K562 (cell line): ENCODE data around the gene NOD1. TPM values are rescaled to one million over a fixed set of nuclear protein-coding genes. Genes with fewer than 3 reads are reported as not detected.

ENCODE experiments used
- CCAR2 ChIP-seq: fragments of 200-400 bp; formaldehyde crosslinking; IDR thresholded peaks from 2 replicates; pipeline ENCODE4 v1.6.1; 2017; ENCODE audit warnings: mild to moderate bottlenecking, low read depth, low read length
- CHD1 ChIP-seq: fragments of 200-600 bp; sonication (generic); IDR thresholded peaks from one replicate; pipeline ENCODE4 v1.6.1; 2012; ENCODE audit warnings: mild to moderate bottlenecking, moderate library complexity, low read length, inconsistent platforms
- DDX20 ChIP-seq: fragments of 450-650 bp; IDR thresholded peaks from 2 replicates; pipeline ENCODE4 v1.6.1; 2016; ENCODE audit warnings: missing genetic modification characterization, low read depth, mild to moderate bottlenecking, missing compliant biosample characterization, moderate library complexity
- EHMT2 ChIP-seq: fragments of 450-650 bp; IDR thresholded peaks from 2 replicates; pipeline ENCODE4 v1.6.1; 2018; ENCODE audit warnings: antibody characterized with exemption
- EP400 ChIP-seq: fragments of 450-650 bp; IDR thresholded peaks from 2 replicates; pipeline ENCODE4 v1.6.1; 2017; ENCODE audit warnings: antibody characterized with exemption, mild to moderate bottlenecking, moderate library complexity
- FOSL1 ChIP-seq: fragments of 200-800 bp; sonication (Bioruptor generic); conservative IDR thresholded peaks from 2 replicates; pipeline ENCODE4 v1.6.1; 2016; ENCODE audit warnings: missing genetic modification characterization, missing compliant biosample characterization
- HCFC1 ChIP-seq: IDR thresholded peaks from 2 replicates; pipeline ENCODE4 v1.6.1; 2012; ENCODE audit warnings: low read depth, low read length, improper control_type of control experiment
- MECOM ChIP-seq: fragments of 250-450 bp; sonication (Bioruptor Pico); IDR thresholded peaks from 2 replicates; pipeline ENCODE4 v1.8.0; 2022; ENCODE audit warnings: inconsistent platforms
- MEIS2 ChIP-seq: fragments of 450-650 bp; IDR thresholded peaks from 2 replicates; pipeline ENCODE4 v1.6.1; 2014; ENCODE audit warnings: mild to moderate bottlenecking; ENCODE audit not compliant: partially characterized antibody
- PCBP2 ChIP-seq: fragments of 200-400 bp; formaldehyde crosslinking; IDR thresholded peaks from 2 replicates; pipeline ENCODE4 v1.6.1; 2018; ENCODE audit warnings: low read length, low read depth, mild to moderate bottlenecking, moderate library complexity; ENCODE audit not compliant: poor library complexity, severe bottlenecking
- PHF21A ChIP-seq: fragments of 450-650 bp; IDR thresholded peaks from 2 replicates; pipeline ENCODE4 v1.6.1; 2017; ENCODE audit warnings: low read depth, borderline replicate concordance
- RHOXF2B ChIP-seq: fragments of 250-450 bp; sonication (Bioruptor Pico); conservative IDR thresholded peaks from 2 replicates; pipeline ENCODE4 v1.5.1; 2021
- ZKSCAN1 ChIP-seq: fragments of 150-350 bp; IDR thresholded peaks from 2 replicates; pipeline ENCODE4 v1.6.1; 2016; ENCODE audit warnings: low read depth, low read length
- ZNF431 ChIP-seq: sonication (generic); formaldehyde crosslinking; IDR thresholded peaks from 2 replicates; pipeline ENCODE4 v1.8.0; 2022; ENCODE audit warnings: mild to moderate bottlenecking, missing genetic modification reagents
- ZNF695 ChIP-seq: fragments of 450-650 bp; formaldehyde crosslinking; IDR thresholded peaks from 2 replicates; pipeline ENCODE4 v1.4.0; 2020; ENCODE audit warnings: mild to moderate bottlenecking, moderate library complexity
- ZNF75A ChIP-seq: fragments of 450-650 bp; formaldehyde crosslinking; IDR thresholded peaks from 2 replicates; pipeline ENCODE4 v1.4.0; 2020; ENCODE audit warnings: mild to moderate bottlenecking
- polyA plus RNA-seq, 8 experiments: library from polyadenylated mRNA; depleted of rRNA in 4 of 8; stranded (reverse) in 5 of 8; unstranded in 3 of 8; fragments of >200 nt; fragmentation: Nextera tagmentation in 2 of 8; fragmentation: Illumina TruSeq in 1 of 8; extraction: Ambion mirVana in 2 of 8; extraction: Trizol in 1 of 8; gene quantifications; 2 replicates each; pipeline versions ENCODE4 v1.2.1 to v1.2.3, GENCODE V29; 2011 to 2014; ENCODE audit warnings: inconsistent platforms in 1 of 8, missing spikeins in 1 of 8
- total RNA-seq, 7 experiments: library from RNA; depleted of rRNA in 6 of 7; stranded (reverse); fragments of >200 nt in 6 of 7; fragmentation: Illumina TruSeq in 2 of 7; extraction: Trizol in 2 of 7; gene quantifications; 2 replicates each; pipeline versions ENCODE4 v1.2.1 to v1.2.3, GENCODE V29; 2011 to 2021; ENCODE audit warnings: low replicate concordance in 1 of 7
- TF ChIP-seq, protein P1 (sequence below), 2 experiments: fragments of 450-650 bp in 1 of 2; sonication (generic) in 1 of 2; formaldehyde crosslinking in 1 of 2; IDR thresholded peaks; 2 replicates each; pipeline versions ENCODE4 v1.7.1 to v1.9.0; 2016 to 2022; ENCODE audit warnings: inconsistent platforms in 1 of 2, mild to moderate bottlenecking in 1 of 2, missing genetic modification reagents in 1 of 2
- TF ChIP-seq, protein P2 (sequence below), 2 experiments: fragments of 450-650 bp in 1 of 2; sonication (generic) in 1 of 2; formaldehyde crosslinking in 1 of 2; IDR thresholded peaks in 1 of 2; conservative IDR thresholded peaks in 1 of 2; 2 replicates each; pipeline versions ENCODE4 v1.6.1 to v1.8.1; 2016 to 2023; ENCODE audit warnings: mild to moderate bottlenecking in 2 of 2, moderate library complexity in 2 of 2, inconsistent platforms in 1 of 2, missing genetic modification reagents in 1 of 2

The NOD1 gene
- total and polyA plus RNA-seq, 9 of the 15 experiments (the other 6 are each of a cell fraction or from before 2014, with no cell fraction given) = 0.34 to 7.1 (median 4.7) TPM

DNA sequence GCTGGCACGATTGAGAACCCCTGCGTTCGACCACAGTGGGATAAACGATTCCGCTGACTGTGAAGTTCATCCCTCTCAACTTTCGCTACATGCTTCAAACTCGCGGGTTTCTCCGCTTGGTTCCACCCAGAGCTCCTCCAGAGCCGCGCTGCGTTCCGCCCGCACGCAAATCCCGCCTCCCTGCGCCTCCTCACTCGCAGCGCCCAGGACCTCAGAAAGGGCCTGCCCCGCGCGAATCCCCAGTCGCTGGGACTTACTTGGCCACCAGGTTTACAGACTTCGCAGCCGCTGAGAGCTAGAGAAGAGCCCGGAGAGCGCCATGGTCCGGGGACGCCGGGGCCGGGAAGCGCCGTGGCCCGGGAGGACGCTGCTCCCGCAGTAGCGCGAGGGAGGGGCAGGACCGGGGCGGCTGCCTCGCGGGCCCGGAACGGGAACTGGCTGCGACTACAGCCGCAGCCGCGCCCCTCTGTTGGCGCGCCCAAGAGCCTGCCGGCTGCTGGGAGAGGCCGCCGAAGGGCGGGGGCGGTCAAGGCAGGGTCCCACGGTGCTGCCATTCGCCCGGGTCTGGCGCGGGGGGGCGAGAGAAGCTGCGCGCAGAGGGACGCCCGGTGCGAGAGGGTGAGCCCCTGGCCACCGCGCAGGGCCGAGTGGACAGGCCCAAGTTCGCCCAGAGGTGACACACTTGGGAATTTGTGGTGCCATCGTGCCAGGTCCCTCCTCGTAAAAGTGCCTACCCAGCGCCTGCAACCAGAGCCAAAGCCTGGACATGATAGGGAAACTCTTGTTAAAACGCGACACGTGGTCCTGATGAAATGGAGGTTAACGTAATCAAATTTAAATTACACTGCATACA lies at the start of gene NOD1 (continued):
- no peak; the same call in 1 of the 2 replicates for TF ChIP-seq FOSL1
- TF ChIP-seq ZNF695 (CRISPR knock-in tag) = no peak
- peak; percentile 51 for TF ChIP-seq EP400
- TF ChIP-seq EHMT2 = no peak
- no peak for TF ChIP-seq RHOXF2B (CRISPR knock-in tag)
- TF ChIP-seq ZNF75A (CRISPR knock-in tag) = no peak
- peak; percentile 25 for TF ChIP-seq CHD1
- TF ChIP-seq PCBP2 = no peak
- TF ChIP-seq PHF21A = 0 out of 2 replicates have a peak, but pooled peaks have one; percentile 29
- peak; percentile 56; the same call in 1 of the 2 replicates for TF ChIP-seq ZKSCAN1
- no peak for TF ChIP-seq ZNF431 (CRISPR knock-in tag)
- TF ChIP-seq HCFC1 = no peak
- TF ChIP-seq CCAR2 = no peak
- TF ChIP-seq DDX20 (tag) = no peak
- TF ChIP-seq, protein P1, sequence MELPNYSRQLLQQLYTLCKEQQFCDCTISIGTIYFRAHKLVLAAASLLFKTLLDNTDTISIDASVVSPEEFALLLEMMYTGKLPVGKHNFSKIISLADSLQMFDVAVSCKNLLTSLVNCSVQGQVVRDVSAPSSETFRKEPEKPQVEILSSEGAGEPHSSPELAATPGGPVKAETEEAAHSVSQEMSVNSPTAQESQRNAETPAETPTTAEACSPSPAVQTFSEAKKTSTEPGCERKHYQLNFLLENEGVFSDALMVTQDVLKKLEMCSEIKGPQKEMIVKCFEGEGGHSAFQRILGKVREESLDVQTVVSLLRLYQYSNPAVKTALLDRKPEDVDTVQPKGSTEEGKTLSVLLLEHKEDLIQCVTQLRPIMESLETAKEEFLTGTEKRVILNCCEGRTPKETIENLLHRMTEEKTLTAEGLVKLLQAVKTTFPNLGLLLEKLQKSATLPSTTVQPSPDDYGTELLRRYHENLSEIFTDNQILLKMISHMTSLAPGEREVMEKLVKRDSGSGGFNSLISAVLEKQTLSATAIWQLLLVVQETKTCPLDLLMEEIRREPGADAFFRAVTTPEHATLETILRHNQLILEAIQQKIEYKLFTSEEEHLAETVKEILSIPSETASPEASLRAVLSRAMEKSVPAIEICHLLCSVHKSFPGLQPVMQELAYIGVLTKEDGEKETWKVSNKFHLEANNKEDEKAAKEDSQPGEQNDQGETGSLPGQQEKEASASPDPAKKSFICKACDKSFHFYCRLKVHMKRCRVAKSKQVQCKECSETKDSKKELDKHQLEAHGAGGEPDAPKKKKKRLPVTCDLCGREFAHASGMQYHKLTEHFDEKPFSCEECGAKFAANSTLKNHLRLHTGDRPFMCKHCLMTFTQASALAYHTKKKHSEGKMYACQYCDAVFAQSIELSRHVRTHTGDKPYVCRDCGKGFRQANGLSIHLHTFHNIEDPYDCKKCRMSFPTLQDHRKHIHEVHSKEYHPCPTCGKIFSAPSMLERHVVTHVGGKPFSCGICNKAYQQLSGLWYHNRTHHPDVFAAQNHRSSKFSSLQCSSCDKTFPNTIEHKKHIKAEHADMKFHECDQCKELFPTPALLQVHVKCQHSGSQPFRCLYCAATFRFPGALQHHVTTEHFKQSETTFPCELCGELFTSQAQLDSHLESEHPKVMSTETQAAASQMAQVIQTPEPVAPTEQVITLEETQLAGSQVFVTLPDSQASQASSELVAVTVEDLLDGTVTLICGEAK (IDR thresholded peaks at IDR 0.05) = 0 out of 2 replicates have a peak, but pooled peaks have one; percentile 35
- TF ChIP-seq, protein P1 (CRISPR knock-in tag; IDR thresholded peaks at IDR 0.05) = no peak
- TF ChIP-seq, protein P2, sequence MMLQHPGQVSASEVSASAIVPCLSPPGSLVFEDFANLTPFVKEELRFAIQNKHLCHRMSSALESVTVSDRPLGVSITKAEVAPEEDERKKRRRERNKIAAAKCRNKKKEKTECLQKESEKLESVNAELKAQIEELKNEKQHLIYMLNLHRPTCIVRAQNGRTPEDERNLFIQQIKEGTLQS (IDR thresholded peaks at IDR 0.05) = no peak
- TF ChIP-seq, protein P2 (CRISPR knock-in tag; conservative IDR thresholded peaks at IDR 0.05) = no peak; the same call in 1 of the 2 replicates
- no peak for TF ChIP-seq MECOM (CRISPR knock-in tag)
- no peak for TF ChIP-seq MEIS2
